NCI-H2227 treated with DMSO at 0.1 percent for 48 hours (cell line): ENCODE data around the gene XRCC4.
"Not testable (repeated sequence)": the region's sequence is repeated elsewhere in the genome, so short reads cannot be mapped to it uniquely, and the experiment has no call there.

ENCODE experiments used
- DNase-seq: peaks from one replicate; lab custom pipeline; 2025; lab: John Stamatoyannopoulos, UW

The XRCC4 gene

DNA sequence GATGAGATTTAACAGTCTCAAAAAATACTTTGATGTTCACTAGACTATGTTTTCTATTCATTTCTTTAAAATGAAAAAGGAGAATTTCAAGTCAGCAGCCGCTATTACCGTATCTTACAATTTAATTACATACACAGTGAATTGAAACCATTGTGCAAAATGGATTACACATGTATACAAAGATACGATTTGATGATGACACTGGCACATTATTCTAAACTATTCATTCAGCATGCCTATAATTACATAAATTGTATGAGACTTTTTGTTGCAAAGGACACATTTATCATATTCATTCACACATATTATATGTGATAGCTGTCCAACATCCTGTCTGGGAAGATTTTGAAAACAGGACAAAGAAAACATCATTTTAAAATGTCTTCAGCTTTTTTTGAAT, 275.9 kb downstream of the XRCC4 start:
- no peak for DNase-seq

DNA sequence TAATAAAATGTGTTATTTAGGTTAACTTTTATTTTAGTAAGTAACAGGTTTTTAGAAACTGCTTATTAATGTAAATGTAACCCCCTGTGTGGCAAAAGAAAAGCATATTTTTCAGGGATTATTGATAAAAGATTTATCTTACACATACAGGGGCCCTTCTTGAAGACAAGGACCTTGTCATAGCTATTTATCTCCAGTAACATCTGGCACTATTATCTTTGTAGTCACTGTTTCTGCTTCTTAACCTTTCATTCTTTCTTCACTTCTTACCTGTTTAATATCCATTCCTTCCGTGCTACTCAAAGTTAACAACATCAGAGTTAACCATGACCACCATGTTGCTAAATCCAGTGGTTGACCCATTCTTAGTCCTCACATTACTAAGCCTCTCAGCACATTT, 276.4 kb downstream of the XRCC4 start:
- DNase-seq, result no peak

DNA sequence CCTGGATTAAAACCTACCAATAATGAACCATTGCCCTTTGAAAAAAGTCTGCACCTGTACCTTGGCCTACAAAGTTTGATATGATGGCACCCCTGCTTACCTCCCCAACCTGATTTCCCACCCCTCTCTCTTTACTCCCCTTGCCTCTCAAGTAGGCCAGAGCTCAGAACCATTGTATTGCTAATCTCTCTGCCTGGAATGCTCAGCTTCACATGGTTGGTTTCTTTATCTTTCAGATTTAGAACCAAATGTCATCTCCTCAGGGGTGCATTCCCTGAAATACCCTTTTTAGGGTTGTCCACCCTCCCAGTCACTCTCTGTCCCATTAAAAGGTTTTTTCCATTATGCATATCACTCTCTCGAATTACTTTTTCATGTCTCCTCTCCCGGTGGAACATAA, 277.6 kb downstream of the XRCC4 start:
- DNase-seq, result no peak

DNA sequence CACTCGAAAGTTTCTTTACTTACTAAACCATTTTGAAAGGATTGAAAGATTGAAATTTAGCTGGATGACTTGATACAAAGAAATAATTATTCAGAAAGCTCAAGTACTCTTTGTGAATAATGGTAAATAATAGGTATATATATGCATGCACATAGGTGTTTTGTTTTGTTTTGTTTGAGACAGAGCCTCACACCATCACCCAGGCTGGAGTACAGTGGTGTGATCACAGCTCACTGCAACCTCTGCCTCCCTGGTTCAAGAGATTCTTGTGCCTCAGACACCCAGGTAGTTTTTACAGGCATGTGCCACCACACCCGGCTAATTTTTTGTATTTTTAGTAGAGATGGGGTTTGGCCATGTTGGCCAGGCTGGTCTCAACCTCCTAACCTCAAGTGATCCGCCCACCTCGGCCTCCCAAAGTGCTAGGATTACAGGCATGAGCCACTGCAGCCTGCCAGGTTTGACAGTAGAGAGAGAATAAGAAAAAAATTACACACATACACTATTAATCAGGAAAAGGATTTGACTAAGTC, 278.2 kb downstream of the XRCC4 start:
- DNase-seq, result not testable (repeated sequence)

DNA sequence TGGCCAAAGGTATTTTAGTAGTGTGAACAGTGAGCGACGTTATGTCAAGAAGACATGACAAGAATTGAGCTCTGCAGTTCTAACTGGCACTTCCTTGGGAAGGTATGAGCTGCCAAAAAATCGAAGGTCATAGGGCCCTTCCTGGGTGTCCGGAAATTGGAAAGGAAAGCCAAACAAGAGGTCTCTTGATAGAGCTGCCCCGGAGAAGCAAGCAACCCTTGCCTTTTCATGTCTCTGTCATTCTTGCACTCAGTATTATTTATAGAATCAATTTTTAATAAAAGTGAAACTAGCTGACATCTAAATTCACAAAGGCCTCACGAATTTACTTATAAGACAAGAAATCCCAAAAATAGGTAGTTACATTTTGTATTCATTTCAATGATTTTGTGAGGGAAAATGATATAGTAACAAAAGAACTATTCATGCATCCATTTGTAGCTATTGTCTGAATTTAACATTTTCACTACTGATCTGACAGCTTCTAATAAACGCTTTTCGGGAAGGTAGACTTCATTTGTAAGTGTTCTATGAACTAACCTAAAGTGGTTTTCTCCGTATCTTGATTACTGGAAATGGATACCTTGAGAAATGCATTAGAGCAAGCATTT, 280.4 kb downstream of the XRCC4 start:
- DNase-seq, result no peak

DNA sequence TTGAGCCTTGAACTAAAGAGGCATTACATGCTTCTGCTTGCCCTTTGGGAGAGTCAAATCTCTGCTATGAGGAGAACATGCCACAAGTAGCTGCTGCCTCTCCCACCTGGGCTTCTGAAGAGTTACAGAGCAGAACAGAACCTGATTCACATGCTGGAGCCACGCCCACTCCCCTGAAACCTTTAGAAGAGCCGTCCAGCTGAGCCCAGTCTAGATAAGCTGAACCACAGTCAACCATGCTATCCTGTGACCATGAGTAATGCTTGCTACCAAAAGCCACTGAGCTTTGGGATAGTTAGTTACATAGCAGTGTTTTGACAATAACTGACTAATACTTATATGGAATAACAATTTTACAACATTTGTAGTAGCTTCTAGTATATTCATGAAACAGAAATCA, 283.2 kb downstream of the XRCC4 start:
- DNase-seq, result no peak

DNA sequence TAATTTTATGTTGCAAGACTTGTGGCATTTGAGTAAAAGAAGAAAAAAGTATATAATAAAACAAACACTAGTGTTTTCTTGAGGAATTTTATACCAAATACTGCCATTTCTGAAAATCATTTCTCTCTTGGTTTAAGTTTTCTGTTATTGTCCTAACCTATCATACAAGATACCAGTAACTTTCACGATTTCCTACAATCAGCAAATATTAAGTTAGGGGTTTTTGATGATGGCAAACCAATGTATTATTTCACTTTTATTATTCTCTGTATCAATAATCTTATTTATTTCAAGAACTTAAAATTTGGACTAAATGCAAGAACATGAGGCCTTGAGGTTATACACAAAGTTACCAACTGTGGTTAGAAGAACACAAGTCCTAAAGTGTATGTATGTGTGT, 285.2 kb downstream of the XRCC4 start:
- DNase-seq, result no peak

DNA sequence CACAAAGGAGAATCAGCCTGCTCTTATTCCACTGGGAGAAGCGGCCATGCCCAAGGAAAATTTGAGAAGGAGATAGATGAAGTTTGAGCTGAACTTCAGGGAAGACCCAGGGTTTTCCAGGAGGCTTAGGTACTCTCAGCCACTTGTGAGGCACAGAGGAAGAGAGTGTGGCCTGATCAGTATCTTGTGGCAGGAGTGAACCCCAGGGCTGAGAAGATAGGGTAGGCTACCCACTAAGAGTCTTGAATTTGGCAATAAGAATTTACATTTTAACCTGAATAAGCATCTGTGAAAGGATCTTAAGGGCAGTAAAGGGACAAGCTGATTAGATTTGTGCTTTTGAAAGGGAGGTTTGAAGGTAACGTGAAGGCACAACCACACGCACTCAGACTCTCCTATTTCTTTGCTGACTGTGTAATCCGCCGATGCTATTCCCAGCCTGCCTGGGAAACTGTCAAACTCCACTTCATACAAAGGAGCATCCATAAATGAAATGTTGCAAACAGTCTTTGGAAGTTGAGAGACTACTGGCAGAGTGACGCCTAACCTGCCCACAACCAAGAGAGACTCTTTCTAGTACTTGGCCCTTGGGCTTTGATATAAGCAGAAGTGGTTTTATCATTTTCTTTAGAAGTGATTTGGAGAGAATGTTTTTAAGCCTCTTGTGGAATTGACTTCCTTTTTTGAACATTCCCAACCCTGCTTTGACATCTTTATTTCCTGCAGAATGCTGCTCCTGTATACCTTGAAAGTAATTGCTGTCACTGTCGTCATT, 286.0 kb downstream of the XRCC4 start:
- no peak for DNase-seq

DNA sequence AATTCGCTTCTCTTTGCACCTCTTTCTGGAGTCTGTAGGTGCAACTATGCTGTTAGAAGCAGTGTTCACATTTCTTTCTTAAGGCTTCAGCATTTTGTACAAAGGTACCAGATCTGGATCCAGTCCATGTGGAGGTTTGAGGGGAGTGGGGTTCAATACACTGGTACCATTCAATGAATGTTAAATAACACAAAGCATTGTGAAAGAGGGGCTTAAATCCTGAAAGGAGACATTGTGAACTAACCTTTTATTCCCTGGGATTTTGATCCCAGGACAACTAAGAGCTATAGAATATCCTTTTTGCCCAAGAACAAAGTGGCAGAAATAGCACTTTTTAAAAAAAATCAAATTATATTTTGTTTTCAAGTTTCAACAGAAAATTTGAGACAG, 286.5 kb downstream of the XRCC4 start:
- DNase-seq, result no peak

DNA sequence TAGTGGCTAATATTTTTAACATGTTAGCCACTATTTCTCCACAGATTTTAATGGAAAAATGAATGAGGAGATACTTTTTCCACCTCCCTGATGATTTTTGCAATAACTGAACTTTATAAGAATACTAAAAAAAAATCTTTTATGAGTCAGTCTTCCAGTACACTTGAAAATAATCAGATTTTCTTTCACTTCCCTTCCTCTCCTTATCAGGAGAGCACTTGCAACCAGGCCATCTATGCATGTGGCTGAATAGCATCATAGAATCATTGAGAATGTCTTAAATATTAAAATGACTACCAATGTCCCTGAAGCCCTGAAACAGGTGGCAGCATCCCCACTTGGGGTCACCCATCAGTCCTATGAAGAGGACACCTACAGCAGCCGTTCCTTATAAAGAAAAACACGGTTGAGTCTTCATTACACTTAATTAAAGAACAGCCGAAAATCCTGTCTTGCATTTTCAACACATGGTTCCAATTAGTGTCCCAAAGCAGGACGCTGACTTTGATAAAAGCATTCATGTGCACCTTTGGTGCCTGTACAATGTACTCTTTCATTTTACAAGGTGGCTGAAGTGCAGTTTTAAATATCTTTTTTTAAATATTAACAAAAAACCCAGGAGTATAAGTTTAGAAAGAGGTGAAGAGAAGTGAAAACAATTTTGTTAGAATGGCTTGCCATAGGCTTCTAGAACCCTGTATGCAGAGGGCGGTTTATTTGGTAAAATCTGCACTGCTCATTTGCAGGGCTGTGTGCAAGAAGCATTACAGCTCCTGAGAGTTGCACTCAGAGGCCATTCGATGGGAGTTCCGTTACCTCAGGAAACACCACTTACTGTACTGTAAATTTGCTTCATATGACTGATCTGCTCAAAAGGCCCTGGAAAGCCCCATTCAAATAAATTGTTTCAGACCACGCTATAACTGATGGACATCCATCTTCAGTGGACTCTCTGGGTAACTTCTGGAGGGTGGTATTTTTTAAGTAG, 287.3 kb downstream of the XRCC4 start:
- DNase-seq, result no peak

DNA sequence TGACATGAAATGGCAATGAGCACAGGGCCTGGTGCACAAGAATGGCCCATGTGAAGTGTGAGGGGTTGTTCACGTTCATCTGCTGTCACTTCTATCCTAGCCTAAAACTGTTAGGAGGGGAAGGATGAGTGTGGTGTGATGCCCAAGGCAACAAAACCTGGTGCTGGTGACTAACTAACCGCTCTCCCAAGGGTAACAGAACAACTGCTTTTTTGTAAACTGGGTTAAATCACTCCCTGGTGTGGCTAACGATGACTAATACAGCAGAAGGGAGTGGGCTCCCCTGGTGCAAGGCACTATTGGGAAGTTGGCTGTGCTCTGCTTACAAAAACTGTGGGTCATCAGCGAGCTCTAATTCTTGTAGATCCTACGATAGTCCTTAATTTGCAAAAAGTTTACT, 291.0 kb downstream of the XRCC4 start:
- no peak for DNase-seq

DNA sequence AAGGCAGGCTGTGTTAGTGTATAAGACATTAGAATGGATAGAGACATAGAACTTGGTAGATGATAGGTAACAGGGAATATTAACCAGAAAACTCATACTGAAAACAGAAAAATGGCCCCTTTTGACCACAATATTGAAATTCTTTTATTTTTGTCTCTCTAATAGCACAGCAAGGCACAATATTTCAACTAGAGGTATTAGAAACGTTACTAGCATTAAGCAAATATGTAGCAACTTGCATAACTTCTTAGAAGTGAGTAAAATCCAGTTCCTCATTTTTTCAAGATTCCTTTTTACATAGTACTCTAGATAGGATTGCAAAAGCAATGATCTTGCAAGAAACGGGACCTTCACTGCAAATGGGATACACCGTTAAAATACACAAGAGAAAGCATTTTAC, 291.5 kb downstream of the XRCC4 start:
- no peak for DNase-seq

DNA sequence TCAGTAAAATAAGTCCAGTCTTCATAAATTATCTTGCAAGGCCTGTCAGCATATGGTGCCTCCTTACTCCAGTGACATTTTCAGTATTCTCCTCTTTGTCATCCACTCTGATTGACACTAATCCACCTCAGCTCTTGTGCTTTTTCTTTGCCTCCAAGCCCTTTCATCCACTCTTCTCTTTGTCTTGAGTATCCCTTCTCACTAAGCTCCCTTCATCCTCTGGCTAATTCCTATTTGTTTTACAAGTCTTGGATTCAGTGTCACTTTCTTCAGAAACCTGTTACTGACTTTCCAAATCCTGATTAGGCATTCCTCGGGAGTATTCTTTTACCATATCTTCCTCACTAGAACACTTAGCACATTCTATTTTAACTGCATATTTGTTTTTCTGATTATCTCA, 293.6 kb downstream of the XRCC4 start:
- no peak for DNase-seq

DNA sequence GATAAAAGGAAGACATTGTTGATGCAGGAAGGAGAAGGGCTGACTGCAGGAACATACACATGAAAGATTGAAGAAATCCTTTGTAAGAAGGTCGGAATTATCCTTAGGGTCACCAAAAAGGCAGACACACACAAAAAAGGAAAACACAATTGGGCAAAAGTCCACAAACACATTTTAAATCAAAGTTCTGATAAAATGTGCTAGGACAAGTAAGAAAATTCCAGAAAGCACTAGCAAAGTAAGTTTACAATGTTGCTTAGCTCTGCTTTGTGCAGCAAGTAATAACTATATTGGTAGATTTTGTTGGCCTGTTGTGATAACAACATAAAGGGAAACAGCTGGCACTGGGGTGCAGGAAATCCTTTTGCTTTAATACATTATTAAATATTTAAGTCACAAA, 294.4 kb downstream of the XRCC4 start:
- DNase-seq, result no peak

DNA sequence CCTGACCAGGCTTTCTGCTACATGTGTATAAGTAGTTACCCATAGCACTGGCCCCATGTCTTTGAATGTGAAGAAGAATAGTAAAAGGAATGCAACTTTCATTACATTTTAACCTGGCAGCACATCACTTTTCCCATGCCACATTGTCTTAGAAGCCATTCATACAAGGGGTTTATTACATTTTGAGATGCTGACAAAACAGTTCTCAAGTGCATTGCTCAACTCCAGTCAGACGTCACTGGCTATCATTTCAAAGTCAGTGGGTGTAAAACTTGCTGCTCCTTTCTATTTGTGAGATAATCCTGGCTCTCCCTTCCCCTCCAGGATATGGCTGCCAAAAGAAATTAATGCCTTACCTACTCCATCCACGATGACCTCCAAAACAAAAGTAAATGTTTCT, 297.2 kb downstream of the XRCC4 start:
- DNase-seq, result no peak

DNA sequence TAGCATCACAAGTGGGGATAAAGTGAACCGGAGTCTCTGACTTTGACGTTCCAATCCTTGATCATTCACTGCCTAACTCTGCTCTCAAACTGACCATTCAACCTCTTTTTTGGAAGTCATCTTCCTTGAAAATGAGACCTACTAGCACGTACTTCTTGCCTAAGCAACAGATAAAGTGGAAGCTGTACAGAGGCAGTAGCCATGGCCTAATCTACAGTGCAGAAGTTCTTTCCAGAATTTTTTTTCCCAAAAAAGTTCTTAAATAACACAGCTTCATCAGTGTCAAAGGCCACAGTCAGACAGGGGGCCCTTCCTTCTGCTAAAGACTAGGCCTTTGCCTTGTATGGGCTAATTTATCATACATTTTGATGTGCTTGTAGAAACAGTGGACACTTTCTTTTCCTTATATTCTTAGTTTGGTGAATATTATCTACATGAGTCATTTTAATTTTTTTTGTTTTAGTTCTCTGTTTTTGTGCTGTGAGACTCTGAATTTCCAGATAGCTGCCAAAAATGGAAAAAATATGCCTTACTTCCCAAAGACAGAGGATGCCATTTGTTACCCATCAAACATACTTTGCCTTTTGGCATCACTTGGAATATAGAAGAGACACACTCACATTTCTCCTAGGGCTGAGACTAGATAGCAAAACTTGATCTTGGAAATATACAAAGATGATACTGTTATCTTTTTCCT, 297.9 kb downstream of the XRCC4 start:
- DNase-seq, result no peak

DNA sequence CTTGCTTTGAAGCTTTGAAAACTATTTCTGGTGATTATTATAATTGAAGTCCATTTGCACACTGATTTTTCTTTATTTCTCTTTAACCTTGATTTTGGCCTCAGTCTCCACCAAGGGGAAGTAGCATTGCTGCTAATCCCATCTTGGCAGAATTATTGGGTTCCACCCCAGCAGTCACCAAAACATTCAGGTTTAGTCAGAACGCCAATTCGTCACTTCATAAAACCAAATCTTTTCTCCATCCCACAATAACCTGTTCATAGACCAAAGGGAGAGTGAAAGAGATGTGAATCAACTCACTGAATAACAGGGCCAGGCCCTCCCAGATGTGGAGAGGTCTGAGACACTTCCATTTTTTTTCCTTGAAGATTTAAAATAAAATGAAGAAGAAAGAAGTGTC, 299.1 kb downstream of the XRCC4 start:
- no peak for DNase-seq

DNA sequence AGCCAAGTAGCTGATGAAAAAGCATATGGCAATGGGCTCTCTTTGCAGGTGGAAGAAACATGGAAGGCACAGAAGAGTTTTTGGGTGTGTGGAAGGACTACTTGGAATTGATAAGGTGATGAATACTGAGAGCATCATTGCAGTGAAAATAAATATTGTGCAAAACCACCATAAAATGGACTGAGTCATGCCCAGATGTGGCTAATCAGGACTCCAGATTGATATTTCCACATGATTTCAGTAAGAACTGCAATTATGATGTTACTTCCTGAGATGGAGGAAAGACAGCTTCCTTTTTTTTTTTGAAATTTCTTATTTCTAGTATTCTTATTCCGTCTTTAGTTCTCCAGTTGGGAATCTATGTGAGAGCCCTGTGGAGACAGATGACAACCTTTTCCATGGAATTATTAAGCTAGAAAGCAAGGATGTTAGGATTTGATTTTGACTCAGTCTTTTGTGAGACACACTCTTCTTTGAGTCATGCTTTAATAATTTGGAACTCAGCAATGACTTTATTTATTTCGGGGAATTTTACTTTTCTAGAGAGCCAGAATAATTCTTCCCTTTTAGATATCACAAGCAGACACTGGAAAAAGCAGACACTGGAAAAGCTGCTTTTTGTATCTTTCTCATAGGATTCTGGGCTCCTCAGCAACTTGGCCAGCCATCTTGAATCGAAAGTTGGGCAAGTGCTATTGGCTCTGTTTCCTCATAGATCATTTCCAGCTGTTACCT, 300.0 kb downstream of the XRCC4 start:
- DNase-seq, result no peak

DNA sequence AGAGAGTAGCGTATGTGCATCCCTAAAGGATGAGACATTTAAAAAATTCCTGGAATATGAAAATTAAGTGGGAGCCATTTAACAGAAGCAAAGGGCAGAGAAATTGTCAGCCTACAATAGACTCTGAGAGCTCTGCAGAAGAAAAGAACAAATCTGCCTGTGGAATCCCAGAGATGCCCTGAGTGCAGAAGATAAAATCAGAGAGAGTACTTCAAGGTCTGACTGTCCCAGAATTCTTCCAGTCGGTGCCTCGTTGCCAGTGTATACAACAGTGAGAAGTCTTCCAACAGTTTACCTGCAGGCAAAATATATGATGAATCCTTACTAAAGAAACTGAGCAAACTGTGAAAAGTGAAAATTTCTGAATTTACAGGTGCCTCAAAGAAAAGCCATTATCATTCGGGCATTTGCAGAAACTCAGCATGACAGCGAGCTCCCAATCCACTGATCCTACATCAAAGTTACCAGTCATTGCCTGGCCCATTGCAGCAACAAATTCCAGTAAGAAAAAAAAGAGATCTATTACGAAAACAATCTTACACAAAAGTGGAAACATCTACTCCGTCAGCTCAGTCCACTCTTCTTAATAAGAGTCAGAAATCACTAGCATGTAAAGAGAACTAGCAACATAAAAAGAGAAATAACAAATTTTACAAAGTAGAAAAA, 301.4 kb downstream of the XRCC4 start:
- no peak for DNase-seq

DNA sequence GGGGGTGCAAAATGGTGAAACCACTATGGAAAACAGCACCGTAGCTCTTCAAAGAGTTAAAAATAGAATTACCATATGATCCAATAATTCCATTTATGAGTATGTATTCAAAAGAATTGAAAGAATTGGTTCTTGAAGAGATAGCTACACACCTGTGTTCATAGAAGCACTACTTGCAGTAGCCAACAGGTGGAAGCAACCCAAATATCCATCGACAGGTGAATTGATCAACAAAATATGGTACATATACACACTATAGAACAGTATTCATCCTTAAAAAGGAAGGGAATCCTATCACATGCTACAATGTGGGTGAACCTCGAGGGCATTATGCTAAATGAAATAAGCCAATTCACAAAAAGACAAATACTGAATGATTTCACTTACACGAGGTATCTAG, 308.5 kb downstream of the XRCC4 start:
- no peak for DNase-seq

DNA sequence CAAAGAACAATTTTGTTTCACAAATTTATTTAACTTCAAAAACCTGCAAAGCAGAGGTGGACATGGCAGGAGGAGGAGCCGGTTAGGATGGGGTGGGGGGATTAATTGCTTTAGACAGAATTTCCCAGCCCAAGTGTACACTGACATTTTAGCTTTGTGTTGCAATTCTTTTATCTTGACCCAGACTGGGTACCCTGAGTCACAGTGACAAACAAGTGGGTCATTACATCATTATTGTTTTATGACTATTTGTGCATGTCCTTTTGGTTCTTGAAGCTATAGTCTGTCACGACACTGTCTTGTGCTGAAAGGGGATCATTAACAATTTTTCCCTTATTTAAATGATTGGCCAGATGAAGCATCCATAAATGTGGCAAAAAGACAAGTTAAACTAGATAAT, 309.7 kb downstream of the XRCC4 start:
- no peak for DNase-seq
